GM06990 (cell line): ENCODE measurements around the gene NGEF.
"Not testable (repeated sequence)": the region's sequence is repeated elsewhere in the genome, so short reads cannot be mapped to it uniquely, and the experiment has no call there.

Experiments
- DNase-seq: peaks from one replicate; pipeline ENCODE4 v3.0.0-alpha.2; 2011; ENCODE audit not compliant: insufficient read length; ENCODE audit errors: extremely low read depth
- H3K27me3 ChIP-seq: replicated peaks from 2 replicates; pipeline ENCODE4 v1.6.0; 2011; ENCODE audit warnings: low read length; ENCODE audit not compliant: control insufficient read depth, insufficient read depth
- H3K36me3 ChIP-seq: 2 replicates; pipeline ENCODE4 v1.5.1; 2011; ENCODE audit warnings: low read length; ENCODE audit not compliant: control insufficient read depth, insufficient read depth
- H3K4me3 ChIP-seq: replicated peaks from 2 replicates; pipeline ENCODE4 v1.5.1; 2011; ENCODE audit warnings: low read depth, mild to moderate bottlenecking, control low read depth, low read length
- TF ChIP-seq, protein P1 (sequence below): IDR thresholded peaks from 2 replicates; pipeline ENCODE4 v1.5.1; 2011; ENCODE audit warnings: low read length, control low read depth, mild to moderate bottlenecking, inconsistent platforms; ENCODE audit not compliant: insufficient read depth, poor library complexity, severe bottlenecking

The NGEF gene

GRCh38 chr2:233022561-233022960, 9.5 kb upstream of the NGEF start:
- no peak for DNase-seq
- TF ChIP-seq, protein P1, sequence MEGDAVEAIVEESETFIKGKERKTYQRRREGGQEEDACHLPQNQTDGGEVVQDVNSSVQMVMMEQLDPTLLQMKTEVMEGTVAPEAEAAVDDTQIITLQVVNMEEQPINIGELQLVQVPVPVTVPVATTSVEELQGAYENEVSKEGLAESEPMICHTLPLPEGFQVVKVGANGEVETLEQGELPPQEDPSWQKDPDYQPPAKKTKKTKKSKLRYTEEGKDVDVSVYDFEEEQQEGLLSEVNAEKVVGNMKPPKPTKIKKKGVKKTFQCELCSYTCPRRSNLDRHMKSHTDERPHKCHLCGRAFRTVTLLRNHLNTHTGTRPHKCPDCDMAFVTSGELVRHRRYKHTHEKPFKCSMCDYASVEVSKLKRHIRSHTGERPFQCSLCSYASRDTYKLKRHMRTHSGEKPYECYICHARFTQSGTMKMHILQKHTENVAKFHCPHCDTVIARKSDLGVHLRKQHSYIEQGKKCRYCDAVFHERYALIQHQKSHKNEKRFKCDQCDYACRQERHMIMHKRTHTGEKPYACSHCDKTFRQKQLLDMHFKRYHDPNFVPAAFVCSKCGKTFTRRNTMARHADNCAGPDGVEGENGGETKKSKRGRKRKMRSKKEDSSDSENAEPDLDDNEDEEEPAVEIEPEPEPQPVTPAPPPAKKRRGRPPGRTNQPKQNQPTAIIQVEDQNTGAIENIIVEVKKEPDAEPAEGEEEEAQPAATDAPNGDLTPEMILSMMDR: no peak
- Histone ChIP-seq H3K4me3 (no peak overlapping the region), H3K36me3 (no peaks in the 10 kb centered on the region), H3K27me3 (no peaks in the 10 kb centered on the region)

DNA sequence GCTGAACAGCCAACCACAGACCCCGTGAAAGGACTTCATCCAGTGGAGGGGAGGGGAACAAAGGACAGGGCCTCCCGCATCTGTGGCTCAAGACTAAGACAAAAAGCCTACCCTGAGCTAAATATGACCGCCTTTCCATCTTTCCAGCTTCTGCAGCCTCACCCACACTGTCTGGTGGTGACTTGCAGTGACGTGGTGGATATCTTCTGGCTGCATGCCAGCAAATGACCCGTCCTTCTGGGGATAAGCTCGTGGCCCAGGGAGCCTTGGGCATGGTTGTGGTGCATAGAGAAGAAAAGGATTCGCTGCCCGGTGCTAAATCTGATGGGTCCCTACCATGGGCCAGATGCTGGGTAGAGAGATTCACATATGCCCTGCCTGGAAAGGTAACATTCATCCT, 8.7 kb upstream of the NGEF start:
- Histone ChIP-seq H3K4me3 (no peak overlapping the region), H3K27me3 (no peaks in the 10 kb centered on the region), H3K36me3 (no peaks in the 10 kb centered on the region)
- DNase-seq: no peak
- TF ChIP-seq, protein P1: no peak

DNA sequence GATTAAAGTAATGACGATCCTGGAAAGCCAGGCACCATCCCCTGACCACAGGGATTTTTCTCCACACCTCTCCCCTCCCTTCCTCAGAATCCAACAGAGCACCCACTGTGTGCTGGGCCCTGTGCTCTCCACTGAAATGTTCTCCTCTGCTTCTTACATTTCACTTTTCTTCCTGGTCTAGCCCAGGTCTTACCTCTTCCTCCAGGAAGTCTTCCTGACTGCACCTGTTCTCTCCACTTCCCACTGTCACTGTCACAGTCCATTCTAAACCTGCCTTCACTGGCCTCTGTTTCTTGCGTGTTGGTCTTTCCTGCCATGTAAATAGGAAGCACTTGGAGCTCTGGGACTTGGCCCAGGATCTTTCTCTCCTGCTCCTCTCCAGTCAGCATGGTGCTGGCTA, 7.4 kb upstream of the NGEF start:
- no peak overlapping the region for H3K4me3 ChIP-seq
- DNase-seq: no peak
- no peaks in the 10 kb centered on the region for H3K36me3 ChIP-seq
- H3K27me3 ChIP-seq: no peaks in the 10 kb centered on the region
- TF ChIP-seq, protein P1: no peak

DNA sequence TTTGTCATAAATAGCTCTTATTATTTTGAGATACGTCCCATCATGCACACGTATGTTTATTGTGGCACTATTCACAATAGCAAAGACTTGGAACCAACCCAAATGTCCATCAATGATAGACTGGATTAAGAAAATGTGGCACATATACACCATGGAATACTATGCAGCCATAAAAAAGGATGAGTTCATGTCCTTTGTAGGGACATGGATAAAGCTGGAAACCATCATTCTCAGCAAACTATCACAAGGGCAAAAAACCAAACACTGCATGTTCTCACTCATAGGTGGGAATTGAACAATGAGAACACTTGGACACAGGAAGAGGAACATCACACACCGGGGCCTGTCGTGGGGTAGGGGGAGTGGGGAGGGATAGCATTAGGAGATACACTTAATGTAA, 6.6 kb upstream of the NGEF start:
- not testable (repeated sequence) for H3K36me3 ChIP-seq, H3K4me3 ChIP-seq, DNase-seq, H3K27me3 ChIP-seq

DNA sequence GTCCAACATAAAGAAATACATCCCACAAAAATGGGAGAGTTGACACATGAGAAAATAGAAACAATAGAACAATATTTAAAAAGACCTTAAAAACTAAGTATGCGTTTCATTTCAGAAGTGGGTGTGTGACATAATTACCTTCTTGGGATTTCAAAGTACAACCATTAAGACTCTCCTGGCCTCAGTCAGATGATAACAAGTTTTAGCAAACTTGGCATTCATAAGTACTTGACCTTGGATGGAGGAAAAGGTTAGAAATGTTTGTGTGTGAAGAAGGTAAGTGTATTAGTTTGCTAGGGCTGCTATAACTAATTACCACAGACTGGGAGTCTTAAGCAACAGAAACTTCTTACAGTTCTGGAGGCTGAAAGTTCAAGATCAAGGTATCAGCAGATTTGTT, 4.9 kb upstream of the NGEF start:
- Histone ChIP-seq H3K27me3 (no peaks in the 10 kb centered on the region), H3K36me3 (no peaks in the 10 kb centered on the region), H3K4me3 (no peak overlapping the region)
- no peak for DNase-seq
- TF ChIP-seq, protein P1: no peak

GRCh38 chr2:233015019-233015645, 2.1 kb upstream of the NGEF start:
- TF ChIP-seq, protein P1: no peak
- H3K4me3 ChIP-seq: no peak overlapping the region
- no peaks in the 10 kb centered on the region for H3K27me3 ChIP-seq
- no peak for DNase-seq
- no peaks in the 10 kb centered on the region for H3K36me3 ChIP-seq
